Ascending aorta (tissue), 2 donors: Measurements from ENCODE around the gene SHQ1. TPM values are rescaled to one million over a fixed set of nuclear protein-coding genes. Genes with fewer than 3 reads are reported as not detected.

ENCODE experiments used
- DNase-seq, 2 donors: peaks; one replicate each; pipeline ENCODE4 v3.0.0-alpha.2; 2019; ENCODE audit warnings: low spot score in 2 of 2
- H3K27ac ChIP-seq, 2 donors: fragments of 200-600 bp; sonication (generic); one replicate each; pipeline ENCODE4 v1.5.1; 2016 to 2017; ENCODE audit warnings: mild to moderate bottlenecking in 1 of 2
- H3K27me3 ChIP-seq: fragments of 200-600 bp; sonication (generic); one replicate; pipeline ENCODE4 v1.5.1; 2017
- H3K36me3 ChIP-seq, 2 donors: fragments of 200-600 bp; sonication (generic); one replicate each; pipeline ENCODE4 v1.5.1; 2016
- H3K4me1 ChIP-seq, 2 donors: fragments of 200-600 bp; sonication (generic); one replicate each; pipeline ENCODE4 v1.5.1; 2016 to 2017; ENCODE audit warnings: mild to moderate bottlenecking in 1 of 2
- H3K4me3 ChIP-seq, 2 donors: fragments of 200-600 bp; sonication (generic); one replicate each; pipeline ENCODE4 v1.5.1; 2016 to 2017; ENCODE audit warnings: mild to moderate bottlenecking in 1 of 2
- H3K9me3 ChIP-seq, 2 donors: fragments of 200-600 bp; sonication (generic); one replicate each; pipeline ENCODE4 v1.5.1; 2016
- CTCF ChIP-seq, 3 experiments: fragments of 200-600 bp in 2 of 3; fragments of 450-650 bp in 1 of 3; sonication (generic) in 2 of 3; IDR thresholded peaks; one replicate each; pipeline ENCODE4 v1.5.1; 2016 to 2019; ENCODE audit warnings: antibody characterized with exemption in 3 of 3, mild to moderate bottlenecking in 1 of 3, moderate library complexity in 1 of 3
- intact Hi-C: fragments of 100-400 bp; cut with DNase I; formaldehyde crosslinking; loops from one replicate; pipeline ENCODE4 v1.15.1; 2023
- total RNA-seq: library from RNA; depleted of rRNA; stranded (reverse); fragments of >200 nt; gene quantifications from one replicate; pipeline ENCODE4 v1.1.0, GENCODE V29; 2016

The SHQ1 gene
- total RNA-seq, 1 donor from 2014 or later: 4.2 TPM

- no peaks in the 10 kb centered on the region for H3K27me3 ChIP-seq
- H3K36me3 ChIP-seq: peaks cover 0 to 4% of the 10 kb centered on the region in 2 donors
- TF ChIP-seq CTCF (IDR thresholded peaks at IDR 0.05): no peak
- H3K27ac ChIP-seq: no peak overlapping the region
- no peaks in the 10 kb centered on the region for H3K9me3 ChIP-seq
- no peak for DNase-seq
- no peak overlapping the region for H3K4me3 ChIP-seq
- H3K4me1 ChIP-seq: peaks cover 6 to 11% of the 10 kb centered on the region in 2 donors
- intact Hi-C loops: no loop called here
These were observed 31.3 kb downstream of the SHQ1 start for GRCh38 chr3:72816862-72817355.

GRCh38 chr3:72814308-72814707, 33.9 kb downstream of the SHQ1 start:
- intact Hi-C loops: no loop called here
- Histone ChIP-seq H3K4me3 (no peak overlapping the region), H3K27me3 (no peaks in the 10 kb centered on the region), H3K36me3 (peaks cover 0 to 4% of the 10 kb centered on the region in 2 donors), H3K9me3 (no peaks in the 10 kb centered on the region), H3K4me1 (peaks cover 0 to 3% of the 10 kb centered on the region in 2 donors), H3K27ac (no peak overlapping the region)
- DNase-seq: no peak
- TF ChIP-seq CTCF (IDR thresholded peaks at IDR 0.05): no peak

GRCh38 chr3:72812201-72812600, 36.0 kb downstream of the SHQ1 start:
- H3K27ac ChIP-seq: no peak overlapping the region
- H3K36me3 ChIP-seq: peaks cover 0 to 4% of the 10 kb centered on the region in 2 donors
- H3K9me3 ChIP-seq: no peaks in the 10 kb centered on the region
- no peak overlapping the region for H3K4me3 ChIP-seq
- intact Hi-C loops: no loop called here
- no peak for DNase-seq
- TF ChIP-seq CTCF (IDR thresholded peaks at IDR 0.05): no peak
- H3K4me1 ChIP-seq: no peaks in the 10 kb centered on the region
- no peaks in the 10 kb centered on the region for H3K27me3 ChIP-seq

GRCh38 chr3:72811571-72811970, 36.7 kb downstream of the SHQ1 start:
- no peaks in the 10 kb centered on the region for H3K4me1 ChIP-seq
- intact Hi-C loops: no loop called here
- no peak for DNase-seq
- no peak overlapping the region for H3K27ac ChIP-seq
- H3K36me3 ChIP-seq: no peaks in the 10 kb centered on the region
- H3K9me3 ChIP-seq: no peaks in the 10 kb centered on the region
- no peaks in the 10 kb centered on the region for H3K27me3 ChIP-seq
- no peak for TF ChIP-seq CTCF (IDR thresholded peaks at IDR 0.05)
- H3K4me3 ChIP-seq: no peak overlapping the region

GRCh38 chr3:72810659-72811434, 37.4 kb downstream of the SHQ1 start:
- H3K9me3 ChIP-seq: no peaks in the 10 kb centered on the region
- H3K4me3 ChIP-seq: no peak overlapping the region
- H3K27ac ChIP-seq: no peak overlapping the region
- no peak for DNase-seq
- H3K4me1 ChIP-seq: no peaks in the 10 kb centered on the region
- intact Hi-C loops: no loop called here
- no peaks in the 10 kb centered on the region for H3K36me3 ChIP-seq
- no peaks in the 10 kb centered on the region for H3K27me3 ChIP-seq
- no peak for TF ChIP-seq CTCF (IDR thresholded peaks at IDR 0.05)
